H1 (cell line): ENCODE results near the gene TCHP. TPM values are rescaled to one million over a fixed set of nuclear protein-coding genes. Genes with fewer than 3 reads are reported as not detected.

Source experiments
- CTCF ChIA-PET: fragments of 300-600 bp; sonication (Branson Sonifier 250); formaldehyde crosslinking; loops from one replicate; lab custom pipeline; 2021; ENCODE audit not compliant: partially characterized antibody; lab: Charles Lee
- POLR2A ChIA-PET: fragments of 300-600 bp; sonication (Branson Sonifier 250); formaldehyde crosslinking; loops from one replicate; lab custom pipeline; 2021; ENCODE audit warnings: inconsistent platforms; ENCODE audit not compliant: partially characterized antibody; lab: Charles Lee
- DNase-seq, 2 experiments: peaks; one replicate each; pipeline versions ENCODE4 v3.0.0 to v3.0.0-alpha.2; 2010 to 2022; ENCODE audit warnings: low spot score in 2 of 2, low read depth in 1 of 2, mixed read lengths in 1 of 2
- FAIRE-seq: peaks from 2 replicates; lab custom pipeline; 2011; peaks lifted over from hg19 to GRCh38; lab: Jason Lieb, UNC
- H2AFZ ChIP-seq: 2 replicates; pipeline ENCODE4 v1.8.1; 2012; ENCODE audit warnings: low read length, inconsistent platforms
- H2AK5ac ChIP-seq: 2 replicates; pipeline ENCODE4 v1.6.1; 2013; ENCODE audit warnings: low read depth, low read length
- H2BK120ac ChIP-seq: replicated peaks from 2 replicates; pipeline ENCODE3; 2013; ENCODE audit warnings: low read depth, low read length, inconsistent platforms
- H2BK12ac ChIP-seq: 2 replicates; pipeline ENCODE4 v1.6.1; 2013; ENCODE audit warnings: low read depth, low read length
- H2BK15ac ChIP-seq: 2 replicates; pipeline ENCODE4 v1.6.1; 2013; ENCODE audit warnings: low read length
- H2BK20ac ChIP-seq: 2 replicates; pipeline ENCODE4 v1.6.1; 2013; ENCODE audit warnings: low read length
- H2BK5ac ChIP-seq: 2 replicates; pipeline ENCODE4 v1.6.1; 2013; ENCODE audit warnings: low read depth, low read length
- H3K14ac ChIP-seq: 2 replicates; pipeline ENCODE4 v1.6.1; 2013; ENCODE audit warnings: inconsistent platforms; ENCODE audit not compliant: insufficient read length
- H3K18ac ChIP-seq: 2 replicates; pipeline ENCODE4 v1.6.1; 2013; ENCODE audit warnings: low read length; ENCODE audit errors: extremely low read depth
- H3K23ac ChIP-seq: 2 replicates; pipeline ENCODE4 v1.6.1; 2013; ENCODE audit warnings: inconsistent platforms; ENCODE audit not compliant: insufficient read length
- H3K23me2 ChIP-seq: 2 replicates; pipeline ENCODE4 v1.6.1; 2013; ENCODE audit warnings: low read depth, low read length
- H3K27ac ChIP-seq: 2 replicates; pipeline ENCODE4 v1.6.1; 2011; ENCODE audit warnings: low read depth, low read length, inconsistent platforms
- H3K27me3 ChIP-seq, 4 experiments: replicated peaks in 1 of 4; 1 replicate in 1 of 4; 2 replicates in 3 of 4; pipeline versions ENCODE4 v1.6.1 to v1.8.1; 2011 to 2013; ENCODE audit warnings: low read length in 3 of 4, mild to moderate bottlenecking in 3 of 4, inconsistent platforms in 2 of 4, mixed read lengths in 2 of 4, moderate library complexity in 1 of 4; ENCODE audit not compliant: control insufficient read depth in 3 of 4, insufficient read depth in 3 of 4; ENCODE audit errors: extremely low read depth in 1 of 4
- H3K36me3 ChIP-seq, 4 experiments: 2 replicates each; pipeline versions ENCODE4 v1.6.1 to v1.8.1; 2011 to 2013; ENCODE audit warnings: mild to moderate bottlenecking in 4 of 4, low read length in 3 of 4, moderate library complexity in 2 of 4, control low read depth in 1 of 4, inconsistent platforms in 1 of 4; ENCODE audit not compliant: insufficient read depth in 4 of 4, control insufficient read depth in 2 of 4
- H3K4ac ChIP-seq: replicated peaks from 2 replicates; pipeline ENCODE3; 2013; ENCODE audit warnings: low read length, low read depth, mixed read lengths, inconsistent platforms; ENCODE audit not compliant: insufficient read length
- H3K4me1 ChIP-seq, 4 experiments: replicated peaks in 1 of 4; 1 replicate in 1 of 4; 2 replicates in 3 of 4; pipeline versions ENCODE4 v1.6.1 to v1.8.1; 2011 to 2013; ENCODE audit warnings: low read length in 3 of 4, inconsistent platforms in 2 of 4, mixed read lengths in 1 of 4; ENCODE audit not compliant: insufficient read depth in 4 of 4, control insufficient read depth in 3 of 4
- H3K4me2 ChIP-seq, 2 experiments: 2 replicates each; pipeline versions ENCODE4 v1.6.1 to v1.8.1; 2011 to 2013; ENCODE audit warnings: low read depth in 2 of 2, low read length in 2 of 2, control low read depth in 1 of 2, inconsistent platforms in 1 of 2, mild to moderate bottlenecking in 1 of 2; ENCODE audit not compliant: insufficient read depth in 1 of 2
- H3K4me3 ChIP-seq, 4 experiments: fragments of 200-600, 300-600 bp in 1 of 4; sonication (generic), shearing (Covaris generic), sonication (Bioruptor Twin) in 1 of 4; 2 replicates each; pipeline versions ENCODE4 v1.5.1 to v1.8.1; 2011 to 2016; ENCODE audit warnings: low read length in 4 of 4, low read depth in 3 of 4, control low read depth in 2 of 4, inconsistent platforms in 2 of 4, mild to moderate bottlenecking in 2 of 4, mixed read lengths in 1 of 4, moderate library complexity in 1 of 4; ENCODE audit not compliant: insufficient read depth in 2 of 4; ENCODE audit errors: extremely low read depth in 1 of 4
- H3K56ac ChIP-seq: replicated peaks from 2 replicates; pipeline ENCODE3; 2013; ENCODE audit warnings: low read depth, mild to moderate bottlenecking, mixed read lengths, low read length, inconsistent platforms; ENCODE audit not compliant: insufficient read length
- H3K79me1 ChIP-seq: 2 replicates; pipeline ENCODE4 v1.6.1; 2013; ENCODE audit warnings: low read depth, low read length, control low read depth
- H3K79me2 ChIP-seq, 2 experiments: 2 replicates each; pipeline versions ENCODE4 v1.6.1 to v1.8.1; 2012 to 2013; ENCODE audit warnings: low read length in 2 of 2, mild to moderate bottlenecking in 2 of 2, inconsistent platforms in 1 of 2; ENCODE audit not compliant: insufficient read depth in 2 of 2, control insufficient read depth in 1 of 2
- H3K9ac ChIP-seq, 4 experiments: replicated peaks in 1 of 4; 1 replicate in 1 of 4; 2 replicates in 3 of 4; pipeline versions ENCODE4 v1.6.1 to v1.8.1; 2011 to 2013; ENCODE audit warnings: low read depth in 3 of 4, low read length in 3 of 4, control low read depth in 2 of 4, mild to moderate bottlenecking in 2 of 4, moderate library complexity in 2 of 4, inconsistent platforms in 1 of 4; ENCODE audit errors: extremely low read depth in 1 of 4
- H3K9me3 ChIP-seq, 2 experiments: 2 replicates each; pipeline versions ENCODE4 v1.6.1 to v1.8.1; 2012 to 2013; ENCODE audit warnings: mild to moderate bottlenecking in 2 of 2, moderate library complexity in 2 of 2, control low read depth in 1 of 2, inconsistent platforms in 1 of 2, low read depth in 1 of 2, low read length in 1 of 2, mixed read lengths in 1 of 2; ENCODE audit not compliant: insufficient read depth in 2 of 2
- H4K20me1 ChIP-seq, 2 experiments: replicated peaks in 1 of 2; 2 replicates each; pipeline versions ENCODE3 to v1.8.1; 2011 to 2013; ENCODE audit warnings: inconsistent platforms in 2 of 2, low read length in 2 of 2, mild to moderate bottlenecking in 1 of 2; ENCODE audit not compliant: insufficient read depth in 2 of 2, control insufficient read depth in 1 of 2
- H4K5ac ChIP-seq: 2 replicates; pipeline ENCODE4 v1.6.1; 2013; ENCODE audit warnings: low read length, low read depth, mixed read lengths, inconsistent platforms; ENCODE audit not compliant: insufficient read length
- H4K8ac ChIP-seq: 2 replicates; pipeline ENCODE4 v1.8.0; 2013; ENCODE audit warnings: mild to moderate bottlenecking, moderate library complexity, low read length, inconsistent platforms; ENCODE audit not compliant: insufficient read depth; ENCODE audit errors: extremely low read depth
- H4K91ac ChIP-seq: replicated peaks from 2 replicates; pipeline ENCODE3; 2013; ENCODE audit warnings: low read length, mixed read lengths, inconsistent platforms; ENCODE audit not compliant: insufficient read length
- CREB1 ChIP-seq: IDR thresholded peaks from 2 replicates; pipeline ENCODE4 v1.6.1; 2012; ENCODE audit warnings: inconsistent platforms
- FOSL1 ChIP-seq: IDR thresholded peaks from 2 replicates; pipeline ENCODE4 v1.6.1; 2011; ENCODE audit warnings: mild to moderate bottlenecking, low read depth, low read length, moderate library complexity; ENCODE audit not compliant: insufficient read depth
- GTF2F1 ChIP-seq: IDR thresholded peaks from 2 replicates; pipeline ENCODE4 v1.6.1; 2012; ENCODE audit warnings: low read depth, low read length, improper control_type of control experiment, borderline replicate concordance
- KDM4A ChIP-seq: IDR thresholded peaks from one replicate; pipeline ENCODE4 v1.7.1; 2012; ENCODE audit warnings: low read depth, mild to moderate bottlenecking, moderate library complexity, low read length, inconsistent platforms; ENCODE audit not compliant: severe bottlenecking
- SIRT6 ChIP-seq: IDR thresholded peaks from one replicate; pipeline ENCODE4 v1.7.1; 2012; ENCODE audit warnings: low read length, inconsistent platforms
- SUZ12 ChIP-seq: fragments of 200-600 bp; sonication (generic); IDR thresholded peaks from 2 replicates; pipeline ENCODE4 v1.6.1; 2012; ENCODE audit warnings: mild to moderate bottlenecking, inconsistent platforms, low read length, moderate library complexity, mixed read lengths
- WGBS, 2 experiments: shearing (Covaris generic) in 1 of 2; methylation state at CpG; one replicate each; pipeline versions ENCODE4 v1.1.6 to v1.1.7; 2013 to 2015; ENCODE audit warnings: low lambda C conversion rate in 2 of 2, mixed read lengths in 2 of 2, inconsistent platforms in 1 of 2, low coverage in 1 of 2, missing lambda C conversion rate in 1 of 2; ENCODE audit not compliant: insufficient replicate concordance in 2 of 2, insufficient coverage in 1 of 2, insufficient read length in 1 of 2; ENCODE audit errors: extremely low coverage in 1 of 2, missing lambda C conversion rate in 1 of 2; 5-methylcytosine and 5-hydroxymethylcytosine counted together
- polyA plus RNA-seq, 7 experiments: library from polyadenylated mRNA; depleted of rRNA in 3 of 7; stranded (reverse) in 5 of 7; unstranded in 2 of 7; fragments of >200 nt in 5 of 7; fragments of 200-250 nt in 2 of 7; gene quantifications; 1 replicate in 5 of 7; 2 replicates in 1 of 7; 4 replicates in 1 of 7; pipeline versions ENCODE4 v1.2.1 to v1.2.3, GENCODE V29; 2011 to 2013; ENCODE audit warnings: missing spikeins in 2 of 7, mixed read lengths in 2 of 7
- total RNA-seq: library from RNA; stranded (reverse); fragmentation: NEBNext Ultra II Directional; extraction: Animal tissue kit (Norgen Biotek cat#: 25700); gene quantifications from 2 replicates; pipeline ENCODE4 v1.2.1, GENCODE V29; 2021

TCHP gene
- total and polyA plus RNA-seq, 2 of the 8 experiments (the other 6 are each of a cell fraction or from before 2014, with no cell fraction given): 2.8 to 4.5 TPM

- TF ChIP-seq SUZ12: no peak
- no peak for TF ChIP-seq KDM4A
- TF ChIP-seq GTF2F1: no peak
- no peak for TF ChIP-seq FOSL1
- no peak for TF ChIP-seq CREB1
- TF ChIP-seq SIRT6: no peak
- TF ChIP-seq, all 59 proteins: peak for 0
- WGBS, 2 experiments: 93% methylated on average over 7 of the region's 7 CpGs; no CpG with 5 or more reads in 1 of the 2 experiments
- no peak overlapping the region for H3K4ac ChIP-seq
- no peak overlapping the region for H4K8ac ChIP-seq
- H3K9me3 ChIP-seq: no peaks in the 10 kb centered on the region
- no peaks in the 10 kb centered on the region for H4K20me1 ChIP-seq
- no peak overlapping the region for H3K56ac ChIP-seq
- H2BK20ac ChIP-seq: no peak overlapping the region
- H3K23me2 ChIP-seq: no peaks in the 10 kb centered on the region
- H3K79me2 ChIP-seq: no peaks in the 10 kb centered on the region
- no peak overlapping the region for H4K5ac ChIP-seq
- H3K14ac ChIP-seq: no peak overlapping the region
- DNase-seq (no peak), FAIRE-seq (no peak)
- H3K4me3 ChIP-seq: no peak overlapping the region
- H2BK5ac ChIP-seq: no peak overlapping the region
- H3K9ac ChIP-seq: no peak overlapping the region
- H2BK15ac ChIP-seq: no peak overlapping the region
- H3K36me3 ChIP-seq: peaks cover 0 to 7% (median 2%) of the 10 kb centered on the region in 4 experiments; a peak in 2 of 8 replicates
- no peak overlapping the region for H4K91ac ChIP-seq
- no peak overlapping the region for H2AFZ ChIP-seq
- no peak overlapping the region for H3K23ac ChIP-seq
- no peaks in the 10 kb centered on the region for H3K27me3 ChIP-seq
- H2BK120ac ChIP-seq: no peak overlapping the region
- H2BK12ac ChIP-seq: no peak overlapping the region
- no peak overlapping the region for H3K27ac ChIP-seq
- H3K4me1 ChIP-seq: no peaks in the 10 kb centered on the region
- no peaks in the 10 kb centered on the region for H3K79me1 ChIP-seq
- no peak overlapping the region for H3K4me2 ChIP-seq
- CTCF ChIA-PET: no interaction called here
- no peak overlapping the region for H3K18ac ChIP-seq
- POLR2A ChIA-PET: no interaction called here
- no peak overlapping the region for H2AK5ac ChIP-seq
Measured at GRCh38 chr12:109958374-109958773, 58.3 kb downstream of the TCHP start.
